GM23338 (cell line): ENCODE data around the gene SKP1. TPM values are rescaled to one million over a fixed set of nuclear protein-coding genes. Genes with fewer than 3 reads are reported as not detected.

Experiments used
- CREB1 ChIP-seq: fragments of 250-450 bp; sonication (Bioruptor Pico); IDR thresholded peaks from 2 replicates; pipeline ENCODE4 v1.5.0; 2020; ENCODE audit warnings: low read depth, mild to moderate bottlenecking, moderate library complexity
- STAT1 ChIP-seq: IDR thresholded peaks from one replicate; pipeline ENCODE4 v1.6.1; 2016; ENCODE audit warnings: antibody characterized with exemption; ENCODE audit not compliant: unreplicated experiment
- microRNA-seq: library from miRNA; unstranded; fragments of <30 nt; microRNA quantifications from one replicate; pipeline ENCODE4, GENCODE V29; 2017
- polyA plus RNA-seq: library from polyadenylated mRNA; unstranded; fragments of >200 nt; fragmentation: Nextera tagmentation; extraction: Ambion mirVana; gene quantifications from 2 replicates; pipeline ENCODE4 v1.2.1, GENCODE V29; 2016
- small RNA-seq: library from RNA; depleted of rRNA; stranded (forward); fragments of <200 nt; gene quantifications from one replicate; pipeline ENCODE3, GENCODE V24; 2014; ENCODE audit warnings: low replicate concordance
- total RNA-seq: library from RNA; depleted of rRNA; stranded (reverse); fragments of >200 nt; shearing (Covaris generic); gene quantifications from 2 replicates; pipeline ENCODE4 v1.2.3, GENCODE V29; 2014; rRNA removed
- TF ChIP-seq, protein P1 (sequence below): fragments of 250-450 bp; sonication (Bioruptor Pico); IDR thresholded peaks from 2 replicates; pipeline ENCODE4 v1.5.0; 2020; ENCODE audit warnings: mild to moderate bottlenecking, moderate library complexity

The SKP1 gene
- total and polyA plus RNA-seq, 2 experiments from 2014 or later = 244 to 440 TPM

- TF ChIP-seq, protein P1, sequence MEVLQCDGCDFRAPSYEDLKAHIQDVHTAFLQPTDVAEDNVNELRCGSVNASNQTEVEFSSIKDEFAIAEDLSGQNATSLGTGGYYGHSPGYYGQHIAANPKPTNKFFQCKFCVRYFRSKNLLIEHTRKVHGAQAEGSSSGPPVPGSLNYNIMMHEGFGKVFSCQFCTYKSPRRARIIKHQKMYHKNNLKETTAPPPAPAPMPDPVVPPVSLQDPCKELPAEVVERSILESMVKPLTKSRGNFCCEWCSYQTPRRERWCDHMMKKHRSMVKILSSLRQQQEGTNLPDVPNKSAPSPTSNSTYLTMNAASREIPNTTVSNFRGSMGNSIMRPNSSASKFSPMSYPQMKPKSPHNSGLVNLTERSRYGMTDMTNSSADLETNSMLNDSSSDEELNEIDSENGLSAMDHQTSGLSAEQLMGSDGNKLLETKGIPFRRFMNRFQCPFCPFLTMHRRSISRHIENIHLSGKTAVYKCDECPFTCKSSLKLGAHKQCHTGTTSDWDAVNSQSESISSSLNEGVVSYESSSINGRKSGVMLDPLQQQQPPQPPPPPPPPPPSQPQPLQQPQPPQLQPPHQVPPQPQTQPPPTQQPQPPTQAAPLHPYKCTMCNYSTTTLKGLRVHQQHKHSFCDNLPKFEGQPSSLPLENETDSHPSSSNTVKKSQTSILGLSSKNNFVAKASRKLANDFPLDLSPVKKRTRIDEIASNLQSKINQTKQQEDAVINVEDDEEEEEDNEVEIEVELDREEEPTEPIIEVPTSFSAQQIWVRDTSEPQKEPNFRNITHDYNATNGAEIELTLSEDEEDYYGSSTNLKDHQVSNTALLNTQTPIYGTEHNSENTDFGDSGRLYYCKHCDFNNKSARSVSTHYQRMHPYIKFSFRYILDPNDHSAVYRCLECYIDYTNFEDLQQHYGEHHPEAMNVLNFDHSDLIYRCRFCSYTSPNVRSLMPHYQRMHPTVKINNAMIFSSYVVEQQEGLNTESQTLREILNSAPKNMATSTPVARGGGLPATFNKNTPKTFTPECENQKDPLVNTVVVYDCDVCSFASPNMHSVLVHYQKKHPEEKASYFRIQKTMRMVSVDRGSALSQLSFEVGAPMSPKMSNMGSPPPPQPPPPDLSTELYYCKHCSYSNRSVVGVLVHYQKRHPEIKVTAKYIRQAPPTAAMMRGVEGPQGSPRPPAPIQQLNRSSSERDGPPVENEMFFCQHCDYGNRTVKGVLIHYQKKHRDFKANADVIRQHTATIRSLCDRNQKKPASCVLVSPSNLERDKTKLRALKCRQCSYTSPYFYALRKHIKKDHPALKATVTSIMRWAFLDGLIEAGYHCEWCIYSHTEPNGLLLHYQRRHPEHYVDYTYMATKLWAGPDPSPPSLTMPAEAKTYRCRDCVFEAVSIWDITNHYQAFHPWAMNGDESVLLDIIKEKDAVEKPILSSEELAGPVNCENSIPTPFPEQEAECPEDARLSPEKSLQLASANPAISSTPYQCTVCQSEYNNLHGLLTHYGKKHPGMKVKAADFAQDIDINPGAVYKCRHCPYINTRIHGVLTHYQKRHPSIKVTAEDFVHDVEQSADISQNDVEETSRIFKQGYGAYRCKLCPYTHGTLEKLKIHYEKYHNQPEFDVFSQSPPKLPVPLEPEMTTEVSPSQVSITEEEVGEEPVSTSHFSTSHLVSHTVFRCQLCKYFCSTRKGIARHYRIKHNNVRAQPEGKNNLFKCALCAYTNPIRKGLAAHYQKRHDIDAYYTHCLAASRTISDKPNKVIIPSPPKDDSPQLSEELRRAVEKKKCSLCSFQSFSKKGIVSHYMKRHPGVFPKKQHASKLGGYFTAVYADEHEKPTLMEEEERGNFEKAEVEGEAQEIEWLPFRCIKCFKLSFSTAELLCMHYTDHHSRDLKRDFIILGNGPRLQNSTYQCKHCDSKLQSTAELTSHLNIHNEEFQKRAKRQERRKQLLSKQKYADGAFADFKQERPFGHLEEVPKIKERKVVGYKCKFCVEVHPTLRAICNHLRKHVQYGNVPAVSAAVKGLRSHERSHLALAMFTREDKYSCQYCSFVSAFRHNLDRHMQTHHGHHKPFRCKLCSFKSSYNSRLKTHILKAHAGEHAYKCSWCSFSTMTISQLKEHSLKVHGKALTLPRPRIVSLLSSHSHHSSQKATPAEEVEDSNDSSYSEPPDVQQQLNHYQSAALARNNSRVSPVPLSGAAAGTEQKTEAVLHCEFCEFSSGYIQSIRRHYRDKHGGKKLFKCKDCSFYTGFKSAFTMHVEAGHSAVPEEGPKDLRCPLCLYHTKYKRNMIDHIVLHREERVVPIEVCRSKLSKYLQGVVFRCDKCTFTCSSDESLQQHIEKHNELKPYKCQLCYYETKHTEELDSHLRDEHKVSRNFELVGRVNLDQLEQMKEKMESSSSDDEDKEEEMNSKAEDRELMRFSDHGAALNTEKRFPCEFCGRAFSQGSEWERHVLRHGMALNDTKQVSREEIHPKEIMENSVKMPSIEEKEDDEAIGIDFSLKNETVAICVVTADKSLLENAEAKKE (CRISPR knock-in tag) = no peak
- TF ChIP-seq CREB1 (CRISPR knock-in tag) (no peak), STAT1 (no peak)
Measured at GRCh38 chr5:134099288-134099872, 77.4 kb downstream of the SKP1 start (continued).

Small RNA genes lying within 50 kb of the gene (microRNA-seq; reads per million reads assigned to microRNA genes)
- gene MIR3661 = not detected

Small RNA genes lying within 50 kb of the gene (small RNA-seq; reads per million reads assigned to genes)
- gene MIR3661 = not detected

Other genes with a start within 250 kb of the SKP1 start
- 61.4 and 67.4 TPM in 2 replicates for gene C5orf15, start 208.3 kb downstream of the SKP1 start, total RNA-seq
- 28.6 and 37.7 TPM in 2 replicates for gene C5orf15, start 208.3 kb downstream of the SKP1 start, polyA plus RNA-seq
- gene VDAC1, start 172.0 kb downstream of the SKP1 start, total RNA-seq = 329 and 363 TPM in 2 replicates
- 285 and 300 TPM in 2 replicates for gene VDAC1, start 172.0 kb downstream of the SKP1 start, polyA plus RNA-seq
- gene TCF7, start 62.3 kb downstream of the SKP1 start, total RNA-seq = 8.1 and 9.7 TPM in 2 replicates
- 5.2 and 5.6 TPM in 2 replicates for gene TCF7, start 62.3 kb downstream of the SKP1 start, polyA plus RNA-seq
- gene PPP2CA, start 49.1 kb upstream of the SKP1 start, total RNA-seq = 316 and 342 TPM in 2 replicates
- 93.4 and 131 TPM in 2 replicates for gene PPP2CA, start 49.1 kb upstream of the SKP1 start, polyA plus RNA-seq
- gene CDKL3, start 190.2 kb upstream of the SKP1 start, total RNA-seq = 0.35 and 0.97 TPM in 2 replicates
- gene CDKL3, start 190.2 kb upstream of the SKP1 start, polyA plus RNA-seq = 2.8 and 2.9 TPM in 2 replicates
- gene UBE2B, start 194.6 kb upstream of the SKP1 start, total RNA-seq = 19.3 and 22.1 TPM in 2 replicates
- 184 and 187 TPM in 2 replicates for gene UBE2B, start 194.6 kb upstream of the SKP1 start, polyA plus RNA-seq
- 51.4 and 53.5 TPM in 2 replicates for gene CDKN2AIPNL, start 234.9 kb upstream of the SKP1 start, total RNA-seq
- 72.5 and 79.5 TPM in 2 replicates for gene CDKN2AIPNL, start 234.9 kb upstream of the SKP1 start, polyA plus RNA-seq